KMS-11 (cell line): Measurements from ENCODE around the gene TMEM63B.

ENCODE experiments used
- H2AFZ ChIP-seq: fragments of 200-600 bp; sonication (generic); 2 replicates; pipeline ENCODE4 v1.6.1; 2016; ENCODE audit warnings: antibody characterized with exemption, mixed run types, low read depth
- H3K27ac ChIP-seq: fragments of 200-600 bp; sonication (generic); 2 replicates; pipeline ENCODE4 v1.6.1; 2016; ENCODE audit warnings: mild to moderate bottlenecking, mixed run types
- H3K27me3 ChIP-seq: fragments of 200-600 bp; sonication (generic); 2 replicates; pipeline ENCODE4 v1.6.1; 2017; ENCODE audit warnings: mild to moderate bottlenecking, low read depth, mixed run types, moderate library complexity; ENCODE audit not compliant: insufficient read depth
- H3K36me3 ChIP-seq: fragments of 200-600 bp; sonication (generic); 2 replicates; pipeline ENCODE4 v1.6.1; 2017; ENCODE audit warnings: mild to moderate bottlenecking, mixed run types; ENCODE audit not compliant: insufficient read depth
- H3K4me1 ChIP-seq: fragments of 200-600 bp; sonication (generic); 2 replicates; pipeline ENCODE4 v1.6.1; 2016; ENCODE audit warnings: mild to moderate bottlenecking, low read depth, mixed run types; ENCODE audit not compliant: poor library complexity, severe bottlenecking
- H3K4me2 ChIP-seq: fragments of 200-600 bp; sonication (generic); 2 replicates; pipeline ENCODE4 v1.7.0; 2016; ENCODE audit warnings: mild to moderate bottlenecking, mixed run types
- H3K4me3 ChIP-seq: fragments of 200-600 bp; sonication (generic); IDR thresholded peaks from 2 replicates; pipeline ENCODE4 v1.6.1; 2017; ENCODE audit warnings: low read depth, low read length, mixed read lengths; ENCODE audit not compliant: insufficient read depth
- H3K79me2 ChIP-seq: fragments of 200-600 bp; sonication (generic); 2 replicates; pipeline ENCODE4 v1.6.1; 2016; ENCODE audit warnings: low read depth, mixed run types; ENCODE audit not compliant: insufficient read depth
- H3K9ac ChIP-seq: fragments of 200-600 bp; sonication (generic); 2 replicates; pipeline ENCODE4 v1.6.1; 2016; ENCODE audit warnings: mild to moderate bottlenecking, mixed run types
- H4K20me1 ChIP-seq: fragments of 200-600 bp; sonication (generic); 2 replicates; pipeline ENCODE4 v1.6.1; 2016; ENCODE audit warnings: mild to moderate bottlenecking, mixed run types; ENCODE audit not compliant: insufficient read depth
- CTCF ChIP-seq: fragments of 200-600 bp; sonication (generic); conservative IDR thresholded peaks from 2 replicates; pipeline ENCODE4 v1.6.1; 2017; ENCODE audit warnings: low read depth, mild to moderate bottlenecking, antibody characterized with exemption, low read length, moderate library complexity, mixed read lengths

TMEM63B gene

GRCh38 chr6:44150317-44150917 is 23.1 kb downstream of the TMEM63B start:
- Histone ChIP-seq H2AFZ (no peak overlapping the region), H4K20me1 (no peaks in the 10 kb centered on the region), H3K4me1 (no peaks in the 10 kb centered on the region), H3K36me3 (no peaks in the 10 kb centered on the region), H3K9ac (no peak overlapping the region), H3K4me2 (no peak overlapping the region), H3K27me3 (no peaks in the 10 kb centered on the region), H3K79me2 (no peaks in the 10 kb centered on the region), H3K27ac (no peak overlapping the region), H3K4me3 (no peak overlapping the region)
- no peak for TF ChIP-seq CTCF

GRCh38 chr6:44151348-44152108 is 24.2 kb downstream of the TMEM63B start:
- no peak overlapping the region for H3K4me3 ChIP-seq
- no peaks in the 10 kb centered on the region for H3K4me1 ChIP-seq
- H3K36me3 ChIP-seq = no peaks in the 10 kb centered on the region
- H3K27me3 ChIP-seq = no peaks in the 10 kb centered on the region
- H3K4me2 ChIP-seq = no peak overlapping the region
- TF ChIP-seq CTCF = peak; percentile 95
- H4K20me1 ChIP-seq = no peaks in the 10 kb centered on the region
- H3K9ac ChIP-seq = no peak overlapping the region
- H2AFZ ChIP-seq = no peak overlapping the region
- H3K79me2 ChIP-seq = no peaks in the 10 kb centered on the region
- no peak overlapping the region for H3K27ac ChIP-seq

- Histone ChIP-seq H3K27ac (no peak overlapping the region), H3K4me2 (no peak overlapping the region)
Observed at GRCh38 chr6:44152109-44152461, 24.7 kb downstream of the TMEM63B start.

GRCh38 chr6:44152533-44152932 is 25.2 kb downstream of the TMEM63B start:
- TF ChIP-seq CTCF = no peak
- no peak overlapping the region for H2AFZ ChIP-seq
- H4K20me1 ChIP-seq = no peaks in the 10 kb centered on the region
- no peaks in the 10 kb centered on the region for H3K27me3 ChIP-seq
- no peak overlapping the region for H3K27ac ChIP-seq
- no peaks in the 10 kb centered on the region for H3K36me3 ChIP-seq
- no peaks in the 10 kb centered on the region for H3K79me2 ChIP-seq
- H3K9ac ChIP-seq = no peak overlapping the region
- no peaks in the 10 kb centered on the region for H3K4me1 ChIP-seq
- no peak overlapping the region for H3K4me2 ChIP-seq
- no peak overlapping the region for H3K4me3 ChIP-seq

More at GRCh38 chr6:44152109-44152461, 24.7 kb downstream of the TMEM63B start:
- Histone ChIP-seq H3K4me1 (no peaks in the 10 kb centered on the region), H4K20me1 (no peaks in the 10 kb centered on the region), H3K36me3 (no peaks in the 10 kb centered on the region), H3K9ac (no peak overlapping the region), H3K4me3 (no peak overlapping the region), H2AFZ (no peak overlapping the region), H3K27me3 (no peaks in the 10 kb centered on the region), H3K79me2 (no peaks in the 10 kb centered on the region)
- peak; percentile 7; the same call in 1 of the 2 replicates for TF ChIP-seq CTCF
